ENCODE results near the gene CDKL4. TPM values are rescaled to one million over a fixed set of nuclear protein-coding genes. Genes with fewer than 3 reads are reported as not detected.

Gene CDKL4
- total and polyA plus RNA-seq, 2 of the 13 experiments (the other 11 are each of a cell fraction or from before 2014, with no cell fraction given), result 0.29 to 0.50 TPM

DNA sequence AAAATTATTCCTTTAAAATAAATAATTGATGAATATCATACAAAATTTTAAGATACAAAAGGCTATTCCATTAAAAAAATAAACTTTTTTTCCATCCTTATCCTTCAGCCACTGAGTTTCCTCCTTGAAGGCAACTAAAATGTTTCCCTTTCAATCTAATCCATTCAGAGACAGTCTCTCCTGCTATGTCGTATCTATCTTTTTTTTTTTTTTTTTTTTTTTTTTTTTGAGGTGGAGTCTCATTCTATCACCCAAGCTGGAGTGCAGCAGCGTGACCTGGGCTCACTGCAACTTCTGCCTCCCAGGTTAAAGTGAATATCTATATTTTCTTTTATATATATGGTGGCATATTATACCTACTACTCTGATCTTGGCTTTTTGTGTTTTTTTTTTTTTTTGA is 91.3 kb downstream of the CDKL4 start:
- no peak for TF ChIP-seq ZNF781 (CRISPR knock-in tag; IDR thresholded peaks at IDR 0.05; ENCODE audit: borderline replicate concordance, not compliant biosample characterization)
- no peak for TF ChIP-seq LCORL (IDR thresholded peaks at IDR 0.05)
- no peak for TF ChIP-seq LCORL (CRISPR knock-in tag; IDR thresholded peaks at IDR 0.05)
- TF ChIP-seq SRSF1 (optimal IDR thresholded peaks at IDR 0.05; ENCODE audit: low read depth, low read length), result no peak
- TF ChIP-seq ZNF883 (CRISPR knock-in tag; IDR thresholded peaks at IDR 0.05; ENCODE audit: not compliant biosample characterization), result no peak
- TF ChIP-seq SUZ12 (IDR thresholded peaks at IDR 0.05; ENCODE audit: low read depth, low read length), result no peak
- no peak for TF ChIP-seq WIZ (CRISPR knock-in tag; IDR thresholded peaks at IDR 0.05)
- TF ChIP-seq, protein P1, sequence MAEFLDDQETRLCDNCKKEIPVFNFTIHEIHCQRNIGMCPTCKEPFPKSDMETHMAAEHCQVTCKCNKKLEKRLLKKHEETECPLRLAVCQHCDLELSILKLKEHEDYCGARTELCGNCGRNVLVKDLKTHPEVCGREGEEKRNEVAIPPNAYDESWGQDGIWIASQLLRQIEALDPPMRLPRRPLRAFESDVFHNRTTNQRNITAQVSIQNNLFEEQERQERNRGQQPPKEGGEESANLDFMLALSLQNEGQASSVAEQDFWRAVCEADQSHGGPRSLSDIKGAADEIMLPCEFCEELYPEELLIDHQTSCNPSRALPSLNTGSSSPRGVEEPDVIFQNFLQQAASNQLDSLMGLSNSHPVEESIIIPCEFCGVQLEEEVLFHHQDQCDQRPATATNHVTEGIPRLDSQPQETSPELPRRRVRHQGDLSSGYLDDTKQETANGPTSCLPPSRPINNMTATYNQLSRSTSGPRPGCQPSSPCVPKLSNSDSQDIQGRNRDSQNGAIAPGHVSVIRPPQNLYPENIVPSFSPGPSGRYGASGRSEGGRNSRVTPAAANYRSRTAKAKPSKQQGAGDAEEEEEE (CRISPR knock-in tag; IDR thresholded peaks at IDR 0.05; ENCODE audit: borderline replicate concordance), result no peak
- TF ChIP-seq ZNF510 (CRISPR knock-in tag; IDR thresholded peaks at IDR 0.05; ENCODE audit: low read depth), result no peak
- Histone ChIP-seq H3K27ac (ENCODE audit: extremely low read length, insufficient read depth, low read length) (no peak overlapping the region), H3K4me1 (ENCODE audit: insufficient read depth, low read length) (peaks cover 22% of the 10 kb centered on the region), H3K9me3 (ENCODE audit: low read length) (no peaks in the 10 kb centered on the region), H3K27me3 (ENCODE audit: control insufficient read depth in 1 of 2, insufficient read depth in 2 of 2, low read length in 2 of 2) (no peaks in the 10 kb centered on the region), H3K4me3 (replicated peaks in 1 of 3; ENCODE audit: insufficient read depth in 1 of 3, low read depth in 2 of 3, low read length in 3 of 3) (no peak overlapping the region), H3K36me3 (replicated peaks in 1 of 2; ENCODE audit: control insufficient read depth in 1 of 2, insufficient read depth in 2 of 2, low read length in 2 of 2) (no peaks in the 10 kb centered on the region), H3K9ac (ENCODE audit: insufficient read depth, low read depth, low read length) (no peak overlapping the region), H4K20me1 (ENCODE audit: insufficient read depth, low read length) (no peaks in the 10 kb centered on the region), H2AFZ (ENCODE audit: low read length) (no peak overlapping the region), H3K79me2 (ENCODE audit: insufficient read depth, low read length) (no peaks in the 10 kb centered on the region), H3K4me2 (ENCODE audit: low read depth, low read length) (no peak overlapping the region)
- intact Hi-C loops (cut with micrococcal nuclease; ENCODE audit: unreplicated experiment), result no loop called here
- CTCF ChIA-PET (ENCODE audit: low intra/inter-chr PET ratio, low total read pairs), result no interaction called here
- DNase-seq (ENCODE audit: low spot score) (no peak), ATAC-seq (no peak), FAIRE-seq (no peak)
- POLR2A ChIA-PET, result interaction anchor here (2.1 kb wide), 1 partner anchor 32 kb away, joined by 10 read pairs; the partner anchor contains the start of gene SOS1
- in situ Hi-C loops (cut with HindIII; ENCODE audit: extremely low pct_ligation_motif_present, low pct_unique_long_range_greater_than_20kb), result no loop called here
- no TSS peak for BruUV-seq (replicated peaks)
- 52% methylated on average over 2 of the region's 2 CpGs for WGBS (ENCODE audit: low lambda C conversion rate)

Data from HepG2 (cell line).